ENCODE measurements around the gene MAP2K5. TPM values are rescaled to one million over a fixed set of nuclear protein-coding genes. Genes with fewer than 3 reads are reported as not detected.

Gene MAP2K5
- total RNA-seq (2011; cell fraction: chromatin; rRNA removed; ENCODE audit: low replicate concordance): 36.3 and 45.3 TPM in 2 replicates
- total RNA-seq (2011; cell fraction: nucleolus; rRNA removed): 14.8 and 15.3 TPM in 2 replicates
- 30.1 and 40.2 TPM in 2 replicates for total RNA-seq (2011; cell fraction: nucleoplasm; rRNA removed)
- total RNA-seq (2014; rRNA removed): 7.3 and 7.4 TPM in 2 replicates
- 6.7 and 8.3 TPM in 2 replicates for total RNA-seq (2014; rRNA removed; fragmentation: Illumina TruSeq; extraction: Trizol)
- 7.5 and 8.3 TPM in 2 replicates for total RNA-seq (2015; rRNA removed; fragmentation: Illumina TruSeq; extraction: Trizol)
- total RNA-seq (2021): 16.5 and 17.6 TPM in 2 replicates
- 3.9 and 5.0 TPM in 2 replicates for polyA plus RNA-seq (2011; rRNA removed)
- polyA plus RNA-seq (2011; cell fraction: cytosol; rRNA removed): 2.7 and 3.3 TPM in 2 replicates
- 14.3 and 14.7 TPM in 2 replicates for polyA plus RNA-seq (2011; cell fraction: nucleus; rRNA removed)
- polyA plus RNA-seq (2012): 15.5 and 32.5 TPM in 2 replicates
- 13.9 and 14.3 TPM in 2 replicates for polyA plus RNA-seq (2014; fragmentation: Illumina TruSeq; extraction: Trizol)
- polyA plus RNA-seq (2014; fragmentation: Nextera tagmentation; extraction: Ambion mirVana): 1 to 10 TPM in 1 of 2 experiments, under 1 TPM in 1; 0.41 to 1.6 TPM
- 5.3 and 8.0 TPM in 2 replicates for polyA plus RNA-seq (2014; rRNA removed)
- polyA minus RNA-seq (2011; rRNA and poly(A)+ RNA removed): 8.8 and 10.8 TPM in 2 replicates
- 12.1 and 12.4 TPM in 2 replicates for polyA minus RNA-seq (2011; cell fraction: cytosol; rRNA and poly(A)+ RNA removed)
- 17.4 and 22.1 TPM in 2 replicates for polyA minus RNA-seq (2011; cell fraction: nucleus; rRNA and poly(A)+ RNA removed)
- Bru-seq, nascent RNA: percentile 62 among the genes with signal in this experiment
- BruChase-seq, experiment 1, labeled RNA remaining after a 2-hour chase: percentile 69 among the genes with signal in this experiment
- percentile 66 among the genes with signal in this experiment for BruChase-seq, experiment 2, labeled RNA remaining after a 6-hour chase
- long read RNA-seq, experiment 1, transcript MAP2K5-201 (22 exons, 2,347 nt): major isoform, 12 of 39 reads
- long read RNA-seq, experiment 1, partial matches to known transcripts: 4 of 39 reads
- long read RNA-seq, experiment 1, other reads (novel, unspliced or antisense): 22 of 39 reads
- long read RNA-seq, experiment 2, partial matches to known transcripts: 1 of 17 reads
- long read RNA-seq, experiment 2, other reads (novel, unspliced or antisense): 13 of 17 reads
- long read RNA-seq, experiment 3, partial matches to known transcripts: 1 of 8 reads
- long read RNA-seq, experiment 3, other reads (novel, unspliced or antisense): 3 of 8 reads

- in situ Hi-C loops (cut with MboI) (no loop called here), intact Hi-C loops (cut with micrococcal nuclease) (no loop called here)
- ATAC-seq (peak; percentile 89), FAIRE-seq (peak; percentile 11), DNase-seq (ENCODE audit: extremely low read depth in 1 of 4, low spot score in 3 of 4) (peak; percentile 81 to 90 (median 84))
- BruUV-seq (replicated peaks): no TSS peak
- Histone ChIP-seq H3K4me2 (ENCODE audit: insufficient read depth, low read length) (peak within 1 kb of the TSS; percentile 88), H2AFZ (ENCODE audit: low read depth, low read length) (peak within 1 kb of the TSS; percentile 93), H3K9me1 (ENCODE audit: control insufficient read depth, insufficient read depth, low read length) (no peaks in the 10 kb centered on the region), H4K20me1 (replicated peaks; ENCODE audit: control insufficient read depth, insufficient read depth, low read length) (no peaks in the 10 kb centered on the region), H3K9ac (ENCODE audit: insufficient read depth in 1 of 2, low read depth in 2 of 2, low read length in 2 of 2) (peak within 1 kb of the TSS; percentile 89 to 95), H3K9me3 (replicated peaks; ENCODE audit: control insufficient read depth, insufficient read depth, low read depth, low read length) (no peaks in the 10 kb centered on the region), H3K4me1 (replicated peaks in 1 of 2; ENCODE audit: control insufficient read depth in 2 of 2, insufficient read depth in 2 of 2, low read length in 2 of 2) (peaks cover 10 to 15% of the 10 kb centered on the region in 2 experiments), H3K27ac (ENCODE audit: extremely low read depth, low read depth, low read length) (peak within 1 kb of the TSS; percentile 77), H3K27me3 (ENCODE audit: control insufficient read depth in 2 of 2, insufficient read depth in 2 of 2, low read length in 2 of 2) (no peaks in the 10 kb centered on the region), H3K36me3 (ENCODE audit: control insufficient read depth, insufficient read depth, low read length) (peaks cover 18% of the 10 kb centered on the region; the same call in 2 of the 3 replicates), H3K79me2 (ENCODE audit: control insufficient read depth, insufficient read depth, low read length) (peaks cover 24% of the 10 kb centered on the region), H3K4me3 (peak within 1 kb of the TSS; percentile 83)
- ChIA-PET POLR2A (interaction anchor here (0.8 to 1.5 kb wide), 10 partner anchors 8 to 137 kb away, joined by 3 to 9 read pairs (median 5); partner anchors contain the start of gene C15orf61), CTCF (ENCODE audit: low intra/inter-chr PET ratio) (no interaction called here)
- under 1% methylated on average over 79 of the region's 91 CpGs for WGBS (ENCODE audit: insufficient coverage, low coverage, missing lambda C conversion rate)
- no peak for TF ChIP-seq ATF1 (CRISPR knock-in tag; IDR thresholded peaks at IDR 0.05)
- peak; percentile 58 for TF ChIP-seq ATF1 (tag; IDR thresholded peaks at IDR 0.05)
- TF ChIP-seq RHOXF2B (CRISPR knock-in tag; conservative IDR thresholded peaks at IDR 0.05): no peak
- TF ChIP-seq ZNF143 (CRISPR knock-in tag; IDR thresholded peaks at IDR 0.05): no peak
- no peak for TF ChIP-seq NCOA6 (IDR thresholded peaks at IDR 0.05)
- TF ChIP-seq E2F5 (CRISPR knock-in tag; IDR thresholded peaks at IDR 0.05): no peak
- no peak for TF ChIP-seq CBFA2T3 (IDR thresholded peaks at IDR 0.05)
- peak; percentile 86 for TF ChIP-seq SMAD4 (CRISPR knock-in tag; conservative IDR thresholded peaks at IDR 0.05)
- TF ChIP-seq POLR2AphosphoS5 (IDR thresholded peaks at IDR 0.05; ENCODE audit: control insufficient read depth, insufficient read depth, low read depth, low read length): peak; percentile 72; the same call in 1 of the 2 replicates
- TF ChIP-seq NKRF (IDR thresholded peaks at IDR 0.05; ENCODE audit: borderline replicate concordance): peak; percentile 33; the same call in 1 of the 2 replicates
- TF ChIP-seq SP2 (IDR thresholded peaks at IDR 0.05; ENCODE audit: extremely low read depth, low read depth, low read length, poor library complexity, severe bottlenecking): no peak
- 0 out of 2 replicates have a peak, but pooled peaks have one; percentile 26 for TF ChIP-seq FOXJ2 (tag; IDR thresholded peaks at IDR 0.05)
- no peak for TF ChIP-seq ZSCAN32 (CRISPR knock-in tag; IDR thresholded peaks at IDR 0.05)
- TF ChIP-seq RBBP5 (IDR thresholded peaks at IDR 0.05; ENCODE audit: borderline replicate concordance, insufficient read depth, low read length, poor library complexity, severe bottlenecking): peak; percentile 91
These were observed at the start of gene MAP2K5 for GRCh38 chr15:67542420-67543347. MAP2K5 (plus strand) TSS chr15:67542703; CDS start chr15:67543336, 633 bp downstream.
